Hepatic stellate cell (primary cell): ENCODE results near the gene SYAP1.
"Not testable (repeated sequence)": the region's sequence is repeated elsewhere in the genome, so short reads cannot be mapped to it uniquely, and the experiment has no call there.

Source experiments
- DNase-seq: peaks from one replicate; pipeline ENCODE4 v3.0.0; 2011; ENCODE audit warnings: low spot score

Gene SYAP1

GRCh38 chrX:16719334-16720084 is at the start of gene SYAP1:
TSS of gene SYAP1 (plus strand) at chrX:16719612. CDS start at chrX:16719725, 113 bp downstream.
- DNase-seq = peak; percentile 90

GRCh38 chrX:16671005-16671404 is 48.4 kb upstream of the SYAP1 start:
- DNase-seq = peak; percentile 70

GRCh38 chrX:16678689-16679088 is 40.7 kb upstream of the SYAP1 start:
- no peak for DNase-seq

GRCh38 chrX:16683007-16683664 is 36.3 kb upstream of the SYAP1 start:
- no peak for DNase-seq

- DNase-seq = no peak
These were observed 31.9 kb upstream of the SYAP1 start for GRCh38 chrX:16687514-16687913.

GRCh38 chrX:16695079-16695676 is 24.2 kb upstream of the SYAP1 start:
- DNase-seq = peak; percentile 45

GRCh38 chrX:16696956-16697355 is 22.5 kb upstream of the SYAP1 start:
- DNase-seq = no peak

GRCh38 chrX:16699389-16699788 is 20.0 kb upstream of the SYAP1 start:
- no peak for DNase-seq

GRCh38 chrX:16700734-16701133 is 18.7 kb upstream of the SYAP1 start:
- DNase-seq = no peak

GRCh38 chrX:16702700-16703599 is 16.5 kb upstream of the SYAP1 start:
- DNase-seq = no peak

GRCh38 chrX:16705370-16705769 is 14.0 kb upstream of the SYAP1 start:
- no peak for DNase-seq

- DNase-seq = no peak
These were observed 11.4 kb upstream of the SYAP1 start for GRCh38 chrX:16708016-16708415.

GRCh38 chrX:16711219-16711811 is 8.1 kb upstream of the SYAP1 start:
- no peak for DNase-seq

GRCh38 chrX:16711893-16712547 is 7.4 kb upstream of the SYAP1 start:
- DNase-seq = peak; percentile 17

- DNase-seq = peak; percentile 74
These were observed 6.8 kb upstream of the SYAP1 start, which contains the start of gene CTPS2 for GRCh38 chrX:16712548-16713155. TSS of gene CTPS2 (minus strand) at chrX:16712669. CDS start at chrX:16702902, 9,767 bp downstream.

GRCh38 chrX:16714504-16714903 is 4.9 kb upstream of the SYAP1 start:
- DNase-seq = no peak

- not testable (repeated sequence) for DNase-seq
These were observed 3.8 kb upstream of the SYAP1 start for GRCh38 chrX:16715638-16716037.

- DNase-seq = not testable (repeated sequence)
These were observed 3.0 kb upstream of the SYAP1 start for GRCh38 chrX:16716451-16716850.

- DNase-seq = no peak
These were observed 533 bp upstream of the SYAP1 start for GRCh38 chrX:16718824-16719333.

GRCh38 chrX:16722481-16722880 is 3.1 kb downstream of the SYAP1 start:
- DNase-seq = no peak
